Uterus (tissue), 2 donors: Measurements from ENCODE around the gene DAB2IP.

ENCODE experiments used
- CTCF ChIP-seq, 4 experiments: fragments of 200-600 bp in 2 of 4; fragments of 450-650 bp in 2 of 4; sonication (generic) in 2 of 4; IDR thresholded peaks; one replicate each; pipeline ENCODE4 v1.5.1; 2016 to 2019; ENCODE audit warnings: antibody characterized with exemption in 4 of 4, mild to moderate bottlenecking in 2 of 4, moderate library complexity in 1 of 4
- POLR2A ChIP-seq, 2 donors: fragments of 450-650 bp; IDR thresholded peaks; one replicate each; pipeline ENCODE4 v1.6.1; 2016; ENCODE audit warnings: antibody characterized with exemption in 2 of 2, mild to moderate bottlenecking in 1 of 2, moderate library complexity in 1 of 2

- TF ChIP-seq CTCF (IDR thresholded peaks at IDR 0.05) (no peak), POLR2A (IDR thresholded peaks at IDR 0.05) (peak in 1 of 2 donors; percentile 20)
Measured at GRCh38 chr9:121718084-121718483, 66.7 kb downstream of the DAB2IP start.
